Thyroid gland (tissue), 4 donors: ENCODE results near the gene ARNT2. TPM values are rescaled to one million over a fixed set of nuclear protein-coding genes. Genes with fewer than 3 reads are reported as not detected.

ENCODE experiments used
- DNase-seq, 2 donors: peaks; one replicate each; pipeline ENCODE4 v3.0.0-alpha.2; 2019
- H3K27ac ChIP-seq, 3 donors: fragments of 200-600 bp; sonication (generic); 1 replicate in 2 of 3; 2 replicates in 1 of 3; pipeline ENCODE4 v1.5.1; 2016 to 2019; ENCODE audit warnings: mild to moderate bottlenecking in 1 of 3, moderate library complexity in 1 of 3
- H3K27me3 ChIP-seq: fragments of 200-600 bp; sonication (generic); one replicate; pipeline ENCODE4 v1.5.1; 2019
- H3K36me3 ChIP-seq, 2 donors: fragments of 200-600 bp; sonication (generic); one replicate each; pipeline ENCODE4 v1.5.1; 2016 to 2019
- H3K4me1 ChIP-seq, 2 donors: fragments of 200-600 bp; sonication (generic); one replicate each; pipeline ENCODE4 v1.5.1; 2017 to 2019
- H3K4me3 ChIP-seq, 3 donors: fragments of 200-600 bp; sonication (generic); replicated peaks in 1 of 3; 1 replicate in 2 of 3; 2 replicates in 1 of 3; pipeline ENCODE4 v1.5.1; 2016; ENCODE audit warnings: mild to moderate bottlenecking in 1 of 3
- H3K9me3 ChIP-seq: fragments of 200-600 bp; sonication (generic); one replicate; pipeline ENCODE4 v1.5.1; 2017
- POLR2A ChIP-seq, 2 donors: fragments of 450-650 bp; IDR thresholded peaks; one replicate each; pipeline ENCODE4 v1.6.1; 2017; ENCODE audit warnings: antibody characterized with exemption in 2 of 2, mild to moderate bottlenecking in 2 of 2, moderate library complexity in 1 of 2
- WGBS, 2 donors: methylation state at CpG; one replicate each; pipeline ENCODE4 v1.1.5; 2017; 5-methylcytosine and 5-hydroxymethylcytosine counted together
- intact Hi-C: fragments of 100-400 bp; cut with DNase I; formaldehyde crosslinking; loops from one replicate; pipeline ENCODE4 v1.15.1; 2023
- total RNA-seq, 4 donors: library from RNA; depleted of rRNA; stranded (reverse); fragments of >200 nt; gene quantifications; one replicate each; pipeline ENCODE4 v1.2.3, GENCODE V29; 2016
- TF ChIP-seq, protein P1 (sequence below), 6 experiments: fragments of 200-600 bp in 3 of 6; fragments of 450-650 bp in 3 of 6; sonication (generic) in 3 of 6; IDR thresholded peaks; one replicate each; pipeline ENCODE4 v1.5.1; 2016 to 2019; ENCODE audit warnings: antibody characterized with exemption in 6 of 6, mild to moderate bottlenecking in 2 of 6, inconsistent platforms in 1 of 6, moderate library complexity in 1 of 6

Gene ARNT2
- total RNA-seq, 4 donors from 2014 or later: 9.4 to 19.1 (median 13.8) TPM

DNA sequence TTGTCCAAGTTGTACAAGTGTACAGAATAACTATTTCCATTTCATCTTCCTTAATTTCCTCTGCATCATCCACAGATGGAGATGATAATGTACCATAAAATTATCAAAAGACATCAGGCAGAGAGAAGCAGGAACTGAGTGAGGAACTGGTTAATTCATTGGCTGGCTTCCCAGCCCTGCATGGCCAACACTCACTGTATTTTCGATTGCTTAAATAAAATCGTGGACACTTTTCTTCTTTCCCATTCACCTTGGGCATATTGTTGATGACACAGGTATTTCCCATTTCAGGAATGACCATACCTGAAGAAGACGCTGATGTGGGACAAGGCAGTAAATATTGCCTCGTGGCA is 146.7 kb downstream of the ARNT2 start:
- no peak for TF ChIP-seq POLR2A (IDR thresholded peaks at IDR 0.05)
- TF ChIP-seq, protein P1, sequence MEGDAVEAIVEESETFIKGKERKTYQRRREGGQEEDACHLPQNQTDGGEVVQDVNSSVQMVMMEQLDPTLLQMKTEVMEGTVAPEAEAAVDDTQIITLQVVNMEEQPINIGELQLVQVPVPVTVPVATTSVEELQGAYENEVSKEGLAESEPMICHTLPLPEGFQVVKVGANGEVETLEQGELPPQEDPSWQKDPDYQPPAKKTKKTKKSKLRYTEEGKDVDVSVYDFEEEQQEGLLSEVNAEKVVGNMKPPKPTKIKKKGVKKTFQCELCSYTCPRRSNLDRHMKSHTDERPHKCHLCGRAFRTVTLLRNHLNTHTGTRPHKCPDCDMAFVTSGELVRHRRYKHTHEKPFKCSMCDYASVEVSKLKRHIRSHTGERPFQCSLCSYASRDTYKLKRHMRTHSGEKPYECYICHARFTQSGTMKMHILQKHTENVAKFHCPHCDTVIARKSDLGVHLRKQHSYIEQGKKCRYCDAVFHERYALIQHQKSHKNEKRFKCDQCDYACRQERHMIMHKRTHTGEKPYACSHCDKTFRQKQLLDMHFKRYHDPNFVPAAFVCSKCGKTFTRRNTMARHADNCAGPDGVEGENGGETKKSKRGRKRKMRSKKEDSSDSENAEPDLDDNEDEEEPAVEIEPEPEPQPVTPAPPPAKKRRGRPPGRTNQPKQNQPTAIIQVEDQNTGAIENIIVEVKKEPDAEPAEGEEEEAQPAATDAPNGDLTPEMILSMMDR (IDR thresholded peaks at IDR 0.05): no peak
- Histone ChIP-seq H3K36me3 (no peaks in the 10 kb centered on the region), H3K4me1 (peaks cover 25 to 31% of the 10 kb centered on the region in 2 donors), H3K27me3 (no peaks in the 10 kb centered on the region), H3K27ac (no peak overlapping the region), H3K9me3 (no peaks in the 10 kb centered on the region), H3K4me3 (no peak overlapping the region)
- DNase-seq: peak in 1 of 2 donors; percentile 36
- intact Hi-C loops: loop anchor here (5.0 kb wide), 1 partner anchor 94 kb away; no protein-coding TSS in a partner anchor
- WGBS, 2 donors: 21 to 33% methylated on average over 4 of the region's 4 CpGs

DNA sequence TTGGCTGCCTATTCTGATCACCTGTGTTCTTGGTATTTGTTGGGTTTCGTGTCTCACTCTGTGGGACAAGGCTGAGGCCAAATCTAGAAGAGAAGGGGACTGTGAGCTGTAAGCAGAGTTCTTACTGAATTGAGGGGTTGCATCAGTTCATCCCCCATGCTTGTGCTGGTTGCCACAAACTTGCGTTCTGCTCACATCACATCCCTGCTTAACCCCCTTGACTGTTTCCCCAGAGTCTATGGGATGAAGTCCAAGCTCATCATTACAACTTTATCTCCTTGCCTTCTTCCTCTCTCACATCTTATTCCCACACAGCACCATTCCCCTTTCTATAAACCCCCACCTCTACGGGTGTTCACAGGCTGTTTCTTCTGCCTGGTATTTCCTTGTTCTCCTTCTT is 147.2 kb downstream of the ARNT2 start:
- H3K4me1 ChIP-seq: peaks cover 30 to 35% of the 10 kb centered on the region in 2 donors
- H3K27me3 ChIP-seq: no peaks in the 10 kb centered on the region
- 88% methylated on average over 3 of the region's 3 CpGs for WGBS, 2 donors
- no peak for DNase-seq
- H3K36me3 ChIP-seq: no peaks in the 10 kb centered on the region
- H3K27ac ChIP-seq: no peak overlapping the region
- no peak overlapping the region for H3K4me3 ChIP-seq
- TF ChIP-seq, protein P1 (IDR thresholded peaks at IDR 0.05): no peak
- TF ChIP-seq POLR2A (IDR thresholded peaks at IDR 0.05): no peak
- no peaks in the 10 kb centered on the region for H3K9me3 ChIP-seq
- intact Hi-C loops: loop anchor here (5.0 kb wide), 1 partner anchor 94 kb away; no protein-coding TSS in a partner anchor

DNA sequence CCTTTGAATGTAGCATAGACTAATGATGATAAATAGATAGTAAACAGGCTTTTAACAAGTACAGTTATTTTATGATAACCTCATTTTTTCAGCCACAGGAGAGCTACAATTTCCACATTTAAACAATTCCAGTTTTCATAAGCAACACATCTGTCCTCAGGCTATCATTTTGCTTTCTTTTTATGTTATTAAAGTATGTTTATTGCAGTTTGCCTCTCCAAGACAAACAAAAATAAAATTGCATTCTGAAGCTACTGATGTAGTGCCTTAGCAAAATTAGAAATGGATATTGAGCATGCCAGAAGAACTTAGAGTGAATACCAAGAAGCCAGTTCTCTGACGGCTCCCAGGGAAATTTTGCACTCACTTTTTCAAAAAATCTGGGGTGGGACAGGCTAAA is 150.4 kb downstream of the ARNT2 start:
- peaks cover 57 to 58% of the 10 kb centered on the region in 2 donors for H3K4me1 ChIP-seq
- 58 to 81% methylated on average over 1 of the region's 1 CpG for WGBS, 2 donors
- H3K36me3 ChIP-seq: no peaks in the 10 kb centered on the region
- H3K27ac ChIP-seq: peak overlapping the region in 2 of 3 donors; percentile 74 to 79
- no peak overlapping the region for H3K4me3 ChIP-seq
- H3K9me3 ChIP-seq: no peaks in the 10 kb centered on the region
- no peaks in the 10 kb centered on the region for H3K27me3 ChIP-seq
- DNase-seq: no peak
- no peak for TF ChIP-seq POLR2A (IDR thresholded peaks at IDR 0.05)
- TF ChIP-seq, protein P1 (IDR thresholded peaks at IDR 0.05): no peak
- intact Hi-C loops: loop anchor here (5.0 kb wide), 1 partner anchor 97 kb away; no protein-coding TSS in a partner anchor

DNA sequence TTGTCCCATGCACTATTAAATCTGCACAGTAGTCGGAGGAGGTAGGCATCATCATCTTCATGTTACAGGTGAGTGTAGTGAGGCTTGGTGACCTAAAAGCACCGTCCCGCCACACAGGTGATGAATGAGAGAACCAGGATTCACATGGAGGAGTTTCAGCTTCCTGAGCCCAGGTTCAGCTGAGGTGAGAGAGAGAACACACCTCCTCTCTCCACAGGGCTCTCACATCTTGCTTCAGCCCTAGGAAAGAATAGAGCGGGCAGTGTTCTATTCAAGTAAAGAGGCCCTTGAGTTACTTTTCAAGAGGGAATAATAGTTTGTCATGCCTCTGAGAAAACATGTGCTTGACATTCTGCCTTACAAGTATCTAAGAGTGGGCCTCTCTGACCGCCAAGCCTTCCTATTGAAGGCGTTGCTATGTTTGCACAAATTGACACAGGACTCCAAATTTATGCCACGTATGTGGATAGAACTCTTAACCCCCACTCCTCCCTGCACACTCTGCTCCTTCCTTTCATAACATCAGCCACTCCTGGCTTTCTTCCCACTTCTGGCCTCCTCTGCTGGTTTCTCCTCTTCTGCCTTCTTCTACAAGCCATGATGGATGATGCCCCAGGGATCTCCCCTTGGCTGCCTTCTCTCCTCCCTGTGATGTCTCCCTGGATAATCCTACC is 152.6 kb downstream of the ARNT2 start:
- DNase-seq: peak; percentile 85 to 90
- H3K4me3 ChIP-seq: no peak overlapping the region
- TF ChIP-seq, protein P1 (IDR thresholded peaks at IDR 0.05): no peak
- TF ChIP-seq POLR2A (IDR thresholded peaks at IDR 0.05): peak in 1 of 2 donors; percentile 14
- H3K27ac ChIP-seq: peak overlapping the region; percentile 81 to 87 (median 83)
- intact Hi-C loops: no loop called here
- no peaks in the 10 kb centered on the region for H3K36me3 ChIP-seq
- no peaks in the 10 kb centered on the region for H3K27me3 ChIP-seq
- 27% methylated on average over 7 of the region's 7 CpGs for WGBS, 2 donors
- H3K9me3 ChIP-seq: no peaks in the 10 kb centered on the region
- H3K4me1 ChIP-seq: peaks cover 55 to 62% of the 10 kb centered on the region in 2 donors

DNA sequence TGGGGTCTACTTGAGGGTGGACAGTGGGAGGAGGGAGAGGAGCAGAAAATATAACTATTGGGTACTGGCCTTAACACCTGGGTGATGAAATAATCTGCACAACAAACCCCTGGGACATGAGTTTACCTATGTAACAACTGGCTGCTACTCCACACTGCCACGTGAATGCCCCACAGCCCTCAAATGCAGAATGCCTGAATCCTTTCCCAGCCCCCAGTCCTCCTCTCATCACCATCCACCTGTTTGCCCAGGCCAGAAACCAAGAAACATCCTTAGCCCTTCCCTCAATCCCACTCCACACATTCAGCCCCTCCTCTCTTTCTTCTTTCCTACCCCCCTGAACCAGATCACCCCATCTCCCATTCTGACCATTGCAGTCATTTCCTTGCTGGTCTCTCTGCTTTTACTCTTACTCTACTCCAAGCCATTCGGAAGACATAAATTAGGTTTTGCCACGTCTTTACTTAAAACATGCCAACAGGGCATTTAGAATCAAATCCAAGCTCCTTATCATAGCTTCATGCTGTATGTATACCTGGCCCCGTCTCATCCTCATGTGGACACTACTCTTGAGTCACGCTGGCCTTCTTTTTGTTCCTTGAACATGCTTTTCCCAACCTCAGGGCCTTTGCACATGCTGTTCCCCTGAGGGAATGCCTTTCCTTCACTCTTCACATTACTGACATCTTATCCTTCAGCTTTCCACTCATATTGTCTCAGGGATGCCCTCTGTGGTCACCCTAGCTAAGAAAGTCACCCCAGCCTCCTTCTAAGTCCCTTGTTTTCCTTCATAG is 153.5 kb downstream of the ARNT2 start:
- no peak for TF ChIP-seq POLR2A (IDR thresholded peaks at IDR 0.05)
- TF ChIP-seq, protein P1 (IDR thresholded peaks at IDR 0.05): no peak
- Histone ChIP-seq H3K4me1 (peaks cover 55 to 62% of the 10 kb centered on the region in 2 donors), H3K36me3 (no peaks in the 10 kb centered on the region), H3K27ac (peak overlapping the region; percentile 81 to 87 (median 83)), H3K9me3 (no peaks in the 10 kb centered on the region), H3K27me3 (no peaks in the 10 kb centered on the region), H3K4me3 (no peak overlapping the region)
- 90 to 94% methylated on average over 5 of the region's 5 CpGs for WGBS, 2 donors
- intact Hi-C loops: no loop called here
- no peak for DNase-seq
